Naive thymus-derived CD8-positive, alpha-beta T cell (primary cell): Measurements from ENCODE around the gene FAM89A. TPM values are rescaled to one million over a fixed set of nuclear protein-coding genes. Genes with fewer than 3 reads are reported as not detected.
"Not testable (repeated sequence)": the region's sequence is repeated elsewhere in the genome, so short reads cannot be mapped to it uniquely, and the experiment has no call there.

Source experiments
- ATAC-seq, 2 donors: fragments of 150-1000 bp; cut with Tn5 transposase in 1 of 2; sonication (Bioruptor Pico), chemical (Tn5 transposase) in 1 of 2; 1 replicate in 1 of 2; 2 replicates in 1 of 2; pipeline ENCODE4 v1.10.0; 2021; ENCODE audit warnings: mild to moderate bottlenecking in 2 of 2, moderate library complexity in 2 of 2
- POLR2A ChIA-PET: fragments of 350-600 bp; sonication (Branson Sonifier 250); formaldehyde crosslinking; loops from one replicate; lab custom pipeline; 2021; ENCODE audit warnings: antibody characterized with exemption; lab: Charles Lee
- DNase-seq, 10 donors: peaks; one replicate each; pipeline versions ENCODE4 v3.0.0 to v3.0.0-alpha.2; 2020 to 2022
- H3K27ac Mint-ChIP-seq, 10 donors: one replicate each; pipeline ENCODE4 v1.8.0; 2020 to 2022; ENCODE audit warnings: mild to moderate bottlenecking in 10 of 10, mixed read lengths in 10 of 10, moderate library complexity in 4 of 10, inconsistent platforms in 1 of 10
- H3K27me3 Mint-ChIP-seq, 5 donors: one replicate each; pipeline ENCODE4 v1.8.0; 2021 to 2022; ENCODE audit warnings: mixed read lengths in 5 of 5
- H3K36me3 Mint-ChIP-seq, 3 donors: one replicate each; pipeline ENCODE4 v1.8.0; 2020 to 2022; ENCODE audit warnings: mixed read lengths in 3 of 3, mild to moderate bottlenecking in 2 of 3, inconsistent platforms in 1 of 3
- H3K4me1 Mint-ChIP-seq, 4 donors: one replicate each; pipeline ENCODE4 v1.8.0; 2021 to 2022; ENCODE audit warnings: mixed read lengths in 4 of 4
- H3K4me3 Mint-ChIP-seq, 10 donors: one replicate each; pipeline ENCODE4 v1.8.0; 2020 to 2022; ENCODE audit warnings: mild to moderate bottlenecking in 10 of 10, mixed read lengths in 10 of 10, moderate library complexity in 6 of 10, inconsistent platforms in 1 of 10
- H3K9me3 Mint-ChIP-seq, 9 donors: one replicate each; pipeline ENCODE4 v1.8.0; 2020 to 2022; ENCODE audit warnings: mixed read lengths in 9 of 9, mild to moderate bottlenecking in 3 of 9, inconsistent platforms in 1 of 9, moderate library complexity in 1 of 9
- polyA plus RNA-seq, 3 donors: library from polyadenylated mRNA; unstranded; fragments of 300-500 nt; fragmentation: Illumina TruSeq; gene quantifications; one replicate each; pipeline ENCODE4 v1.2.3, GENCODE V29; 2021
- total RNA-seq, 8 experiments: library from RNA in 2 of 8; stranded (reverse) in 2 of 8; gene quantifications; one replicate each; pipeline ENCODE4 v1.2.3 and lab custom pipeline; 2021 to 2026

The FAM89A gene
- total and polyA plus RNA-seq, 5 experiments from 2014 or later, result 7.4 to 11.1 (median 9.3) TPM

DNA sequence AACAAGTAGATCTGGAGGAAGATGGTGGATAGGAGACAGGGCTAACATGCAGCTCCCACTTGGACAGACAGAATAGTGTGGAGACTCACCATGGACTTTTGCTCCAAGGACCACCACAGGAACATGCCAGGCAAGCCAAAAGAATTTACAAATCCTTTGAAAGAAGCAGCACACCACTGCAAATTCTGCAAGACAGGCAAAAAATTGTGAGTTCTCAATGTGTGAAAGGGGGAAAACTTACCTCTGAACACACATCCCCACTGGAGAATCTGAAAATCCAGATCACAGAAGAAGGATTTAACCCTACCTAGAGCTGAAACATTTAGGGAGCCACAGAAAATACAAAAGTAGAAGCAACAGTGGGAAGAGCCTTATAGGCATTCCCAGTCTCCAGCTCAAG lies 38.2 kb downstream of the FAM89A start:
- H3K4me1 Mint-ChIP-seq, result peaks cover 0 to 3% (median 0%) of the 10 kb centered on the region in 4 donors
- ATAC-seq (no peak), DNase-seq (no peak)
- no peak overlapping the region for H3K27ac Mint-ChIP-seq
- peaks cover 15 to 48% (median 38%) of the 10 kb centered on the region in 9 donors for H3K9me3 Mint-ChIP-seq
- H3K27me3 Mint-ChIP-seq, result no peaks in the 10 kb centered on the region
- H3K4me3 Mint-ChIP-seq, result no peak overlapping the region
- peaks cover 12 to 55% (median 52%) of the 10 kb centered on the region in 3 donors for H3K36me3 Mint-ChIP-seq
- POLR2A ChIA-PET, result interaction anchor here (0.7 kb wide), 1 partner anchor 11 kb away, joined by 3 read pairs; no protein-coding TSS in a partner anchor

DNA sequence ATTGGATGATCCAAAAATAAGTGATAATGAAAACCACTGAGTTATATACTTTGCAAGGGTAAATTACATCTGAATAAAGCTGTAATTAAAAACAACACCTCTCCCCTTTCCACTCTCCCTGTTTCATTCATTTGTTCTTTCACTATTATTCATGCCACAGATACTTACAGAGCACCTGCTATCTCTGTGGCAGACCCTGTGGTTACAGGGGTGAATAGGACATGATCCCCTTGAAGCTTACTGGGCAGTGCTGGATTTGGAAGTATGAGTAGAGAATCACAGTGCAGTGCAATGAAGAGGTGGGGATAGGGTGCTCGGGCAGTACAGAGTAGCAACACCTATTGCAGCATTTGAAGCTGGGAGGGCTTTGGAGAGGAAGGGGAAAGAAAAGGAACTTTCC lies 39.4 kb downstream of the FAM89A start:
- H3K27me3 Mint-ChIP-seq, result no peaks in the 10 kb centered on the region
- DNase-seq (no peak), ATAC-seq (no peak)
- peaks cover 17 to 44% (median 43%) of the 10 kb centered on the region in 3 donors for H3K36me3 Mint-ChIP-seq
- no peak overlapping the region for H3K27ac Mint-ChIP-seq
- peaks cover 6 to 35% (median 28%) of the 10 kb centered on the region in 9 donors for H3K9me3 Mint-ChIP-seq
- no peak overlapping the region for H3K4me3 Mint-ChIP-seq
- POLR2A ChIA-PET, result no interaction called here
- peaks cover 0 to 3% (median 0%) of the 10 kb centered on the region in 4 donors for H3K4me1 Mint-ChIP-seq

DNA sequence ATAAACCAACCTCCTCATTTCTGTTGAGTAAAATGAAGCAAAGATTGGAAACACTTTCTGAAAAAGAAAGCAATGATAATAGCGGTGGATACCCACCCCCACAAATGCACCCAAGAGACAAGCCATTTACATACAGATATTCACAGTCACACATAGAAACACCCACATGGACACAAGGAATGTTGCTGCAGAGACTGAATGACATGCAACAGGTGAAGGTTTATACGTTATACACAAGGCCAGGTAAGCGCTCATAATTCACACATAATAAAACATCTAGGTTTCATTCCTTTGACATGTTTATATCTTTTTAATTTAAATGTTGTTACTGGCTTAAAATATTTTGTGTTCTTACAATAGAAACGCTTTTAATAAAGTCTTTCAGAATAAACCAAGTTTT lies 39.9 kb downstream of the FAM89A start:
- DNase-seq (no peak), ATAC-seq (no peak)
- peaks cover 0 to 3% (median 0%) of the 10 kb centered on the region in 4 donors for H3K4me1 Mint-ChIP-seq
- no peak overlapping the region for H3K4me3 Mint-ChIP-seq
- peaks cover 22 to 41% (median 38%) of the 10 kb centered on the region in 3 donors for H3K36me3 Mint-ChIP-seq
- H3K27me3 Mint-ChIP-seq, result no peaks in the 10 kb centered on the region
- POLR2A ChIA-PET, result no interaction called here
- H3K27ac Mint-ChIP-seq, result no peak overlapping the region
- H3K9me3 Mint-ChIP-seq, result peaks cover 5 to 31% (median 23%) of the 10 kb centered on the region in 9 donors

DNA sequence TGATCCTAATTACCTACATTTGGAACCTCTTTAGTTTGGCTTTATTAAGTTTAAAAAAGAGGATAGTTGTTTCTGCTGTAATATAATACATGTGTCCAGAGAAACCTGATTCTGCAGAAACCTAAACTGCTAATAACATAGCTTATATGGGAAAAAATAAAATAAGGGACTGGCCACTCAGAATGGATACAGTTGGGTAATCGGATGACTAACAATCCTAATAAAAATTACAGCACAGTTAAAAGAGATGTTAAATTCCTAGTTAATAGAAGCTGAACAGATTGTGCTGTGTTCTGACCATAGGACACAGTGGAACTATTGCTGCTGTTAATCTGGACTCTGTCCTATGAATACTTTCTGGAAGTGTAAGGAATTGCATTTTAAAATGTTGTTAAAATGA lies 45.2 kb downstream of the FAM89A start:
- H3K9me3 Mint-ChIP-seq, result no peaks in the 10 kb centered on the region
- no peak for ATAC-seq
- H3K4me1 Mint-ChIP-seq, result peaks cover 0 to 6% (median 5%) of the 10 kb centered on the region in 4 donors
- POLR2A ChIA-PET, result no interaction called here
- DNase-seq, result no peak
- H3K27ac Mint-ChIP-seq, result no peak overlapping the region
- H3K36me3 Mint-ChIP-seq, result peaks cover 13 to 46% (median 28%) of the 10 kb centered on the region in 3 donors
- H3K4me3 Mint-ChIP-seq, result no peak overlapping the region
- no peaks in the 10 kb centered on the region for H3K27me3 Mint-ChIP-seq

DNA sequence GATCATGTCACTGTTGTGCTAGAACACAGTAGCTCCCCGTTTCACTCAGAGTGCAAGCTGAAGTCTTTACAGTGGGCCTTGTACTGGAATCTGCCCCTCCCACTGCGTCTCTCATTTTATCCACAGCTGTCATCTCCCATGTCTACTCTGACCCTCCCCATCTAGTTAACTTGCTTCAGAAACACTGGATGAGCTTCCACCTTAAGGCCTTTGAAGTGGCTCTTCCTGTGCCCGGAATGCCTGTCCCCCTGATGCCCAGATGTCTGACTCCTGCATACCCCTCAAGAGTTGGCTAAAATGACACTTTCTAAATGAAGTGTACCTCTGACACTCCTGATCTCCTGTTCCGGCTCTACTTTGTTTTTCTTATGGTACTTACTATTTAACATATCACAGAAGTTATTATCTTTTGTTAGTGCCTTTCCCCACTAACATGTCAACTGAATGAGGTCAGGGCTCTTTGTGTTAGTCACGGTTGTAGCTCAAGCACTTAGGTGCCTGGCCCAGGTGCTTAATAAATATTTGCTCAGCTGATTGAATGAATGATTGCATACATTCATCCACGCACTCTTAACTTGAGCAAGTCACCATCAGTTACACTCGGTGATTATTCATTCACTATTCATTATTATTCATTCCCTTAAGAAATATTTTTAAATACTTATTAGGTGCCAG lies 47.8 kb downstream of the FAM89A start:
- no peaks in the 10 kb centered on the region for H3K27me3 Mint-ChIP-seq
- POLR2A ChIA-PET, result no interaction called here
- ATAC-seq (no peak), DNase-seq (no peak)
- H3K9me3 Mint-ChIP-seq, result no peaks in the 10 kb centered on the region
- H3K27ac Mint-ChIP-seq, result peak overlapping the region in 2 of 10 donors; percentile 20 to 27
- peaks cover under 1 to 57% (median 14%) of the 10 kb centered on the region in 3 donors for H3K36me3 Mint-ChIP-seq
- H3K4me3 Mint-ChIP-seq, result no peak overlapping the region
- H3K4me1 Mint-ChIP-seq, result peaks cover 4 to 10% (median 5%) of the 10 kb centered on the region in 4 donors

DNA sequence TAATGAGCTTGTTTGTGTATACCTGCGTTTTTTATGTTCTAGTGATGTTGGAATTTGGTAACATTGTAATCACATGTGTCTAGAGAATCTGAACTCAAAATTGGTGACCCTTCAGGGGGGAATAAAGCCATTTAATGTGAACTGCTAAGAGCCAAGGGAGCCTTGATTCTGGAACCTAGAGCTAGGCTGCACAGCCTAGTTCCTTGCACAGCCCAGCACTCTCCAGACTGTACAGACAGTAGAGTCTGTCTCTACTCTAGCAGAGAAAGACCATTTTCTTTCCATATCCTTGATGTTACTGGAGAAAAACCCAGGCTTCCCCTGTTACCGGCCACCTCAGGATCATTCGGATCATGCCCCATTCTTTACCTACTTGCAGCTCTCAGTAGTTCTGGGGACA lies 52.6 kb downstream of the FAM89A start:
- ATAC-seq (no peak), DNase-seq (no peak)
- H3K9me3 Mint-ChIP-seq, result no peaks in the 10 kb centered on the region
- no peaks in the 10 kb centered on the region for H3K27me3 Mint-ChIP-seq
- H3K27ac Mint-ChIP-seq, result no peak overlapping the region
- H3K4me1 Mint-ChIP-seq, result peaks cover 14 to 29% (median 18%) of the 10 kb centered on the region in 4 donors
- peaks cover 0 to 63% (median 17%) of the 10 kb centered on the region in 3 donors for H3K36me3 Mint-ChIP-seq
- POLR2A ChIA-PET, result no interaction called here
- H3K4me3 Mint-ChIP-seq, result no peak overlapping the region

DNA sequence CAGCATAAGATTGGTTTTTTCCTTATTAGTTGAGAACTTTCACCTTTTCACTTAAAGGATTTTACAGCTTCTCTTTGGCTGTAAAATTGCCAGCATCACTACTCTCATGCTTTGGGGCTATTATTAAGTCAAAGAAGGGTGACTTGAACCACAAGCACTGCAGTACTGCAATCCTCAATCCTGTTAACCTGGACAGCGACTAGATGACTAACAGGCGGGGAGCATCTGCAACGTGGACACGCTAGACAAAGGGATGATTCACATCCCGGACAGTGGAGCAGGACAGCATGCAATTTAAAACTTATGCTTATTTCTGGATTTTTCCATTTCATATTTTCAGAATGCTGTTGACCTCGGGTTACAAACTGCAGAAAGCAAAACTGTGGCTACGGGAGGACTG lies 53.1 kb downstream of the FAM89A start:
- Mint-ChIP-seq H3K9me3 (no peaks in the 10 kb centered on the region), H3K27ac (no peak overlapping the region), H3K27me3 (no peaks in the 10 kb centered on the region), H3K4me1 (peaks cover 14 to 29% (median 18%) of the 10 kb centered on the region in 4 donors), H3K4me3 (no peak overlapping the region), H3K36me3 (peaks cover 0 to 59% (median 13%) of the 10 kb centered on the region in 3 donors)
- ATAC-seq, result no peak
- POLR2A ChIA-PET, result no interaction called here
- no peak for DNase-seq

DNA sequence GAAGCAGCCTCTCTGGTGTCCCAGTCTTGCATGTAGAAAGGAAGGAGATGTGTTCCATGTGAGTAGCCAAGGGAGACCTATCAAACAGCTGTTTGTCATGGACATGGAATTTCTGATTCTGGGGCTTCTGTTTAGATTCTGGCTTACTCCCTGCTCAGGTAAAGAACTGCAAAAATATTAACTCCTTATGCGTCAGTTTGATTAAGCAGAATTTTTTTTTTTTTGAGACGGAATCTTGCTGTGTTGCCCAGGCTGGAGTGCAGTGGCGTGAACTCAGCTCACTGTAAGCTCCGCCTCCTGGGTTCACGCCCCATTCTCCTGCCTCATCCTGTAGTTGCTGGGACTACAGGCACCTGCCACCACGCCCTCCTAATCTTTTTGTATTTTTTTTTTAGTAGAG lies 54.3 kb downstream of the FAM89A start:
- peaks cover 0 to 47% (median 7%) of the 10 kb centered on the region in 3 donors for H3K36me3 Mint-ChIP-seq
- no peaks in the 10 kb centered on the region for H3K9me3 Mint-ChIP-seq
- no peak overlapping the region for H3K4me3 Mint-ChIP-seq
- H3K4me1 Mint-ChIP-seq, result peaks cover 13 to 26% (median 15%) of the 10 kb centered on the region in 4 donors
- DNase-seq (no peak), ATAC-seq (no peak)
- POLR2A ChIA-PET, result interaction anchor here (0.7 kb wide), 1 partner anchor 188 kb away, joined by 3 read pairs; no protein-coding TSS in a partner anchor
- no peaks in the 10 kb centered on the region for H3K27me3 Mint-ChIP-seq
- peak overlapping the region in 1 of 10 donors; percentile 55 for H3K27ac Mint-ChIP-seq

DNA sequence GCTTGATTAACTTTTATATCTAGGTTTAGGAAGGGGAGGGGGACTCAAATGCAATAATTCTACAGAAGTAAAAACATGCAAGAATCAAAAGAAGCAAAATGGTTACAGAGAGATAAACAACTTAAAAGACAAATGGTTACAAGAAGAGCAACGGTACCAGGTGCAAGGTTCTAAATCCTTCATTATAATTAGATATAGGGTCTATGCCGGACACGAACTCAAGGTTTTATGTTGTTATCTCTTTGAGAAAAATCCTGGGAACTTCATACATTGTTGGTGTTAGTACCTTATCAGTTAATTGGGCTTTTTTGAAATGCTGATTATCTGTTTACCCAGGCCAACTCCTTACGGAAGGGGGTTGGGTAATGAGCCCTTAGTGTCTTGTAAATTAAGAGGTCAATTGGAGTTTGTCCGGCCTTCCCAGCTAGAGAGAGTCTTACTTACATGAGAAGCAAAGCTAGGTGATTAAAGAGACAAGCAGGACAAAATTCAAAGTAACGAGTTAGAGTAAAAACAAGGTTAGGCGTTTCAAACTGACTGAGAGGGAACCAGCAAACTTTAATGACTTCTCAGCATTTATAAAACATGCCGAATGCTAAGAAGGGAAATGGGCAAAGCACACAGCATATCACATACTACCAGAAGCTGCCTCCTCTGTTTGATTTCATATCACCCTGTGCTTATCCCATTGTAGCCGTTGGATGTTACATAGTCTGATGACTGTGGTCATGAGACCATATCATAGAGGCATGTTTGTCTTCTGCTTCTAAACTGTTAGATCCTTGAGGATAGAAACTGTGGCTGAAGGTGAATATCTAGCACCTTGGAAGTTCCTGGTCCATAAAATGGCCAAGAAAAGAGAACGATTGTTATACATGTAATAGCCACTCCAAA lies 55.2 kb downstream of the FAM89A start:
- H3K4me3 Mint-ChIP-seq, H3K27me3 Mint-ChIP-seq, H3K9me3 Mint-ChIP-seq: not testable (repeated sequence)

DNA sequence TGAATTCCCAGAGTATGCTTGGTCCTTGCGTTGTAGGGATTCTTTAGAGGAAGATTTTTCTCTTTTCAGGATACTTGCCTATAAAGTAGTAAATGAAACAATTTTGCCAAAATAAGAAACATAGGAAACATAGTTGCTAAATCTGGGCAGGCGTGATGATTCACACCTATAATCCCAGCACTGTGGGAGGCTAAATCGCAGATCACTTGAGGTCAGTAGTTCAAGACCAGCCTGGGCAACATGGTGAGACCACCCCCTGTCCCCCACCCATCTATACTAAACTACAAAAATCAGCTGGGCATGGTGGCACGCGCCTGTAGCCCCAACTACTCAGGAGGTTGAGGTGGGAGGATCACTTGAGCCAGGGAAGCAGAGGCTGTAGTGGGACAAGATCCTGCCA lies 56.2 kb downstream of the FAM89A start:
- Mint-ChIP-seq H3K4me1 (peaks cover 13 to 28% (median 21%) of the 10 kb centered on the region in 4 donors), H3K27me3 (no peaks in the 10 kb centered on the region), H3K36me3 (peaks cover 0 to 33% (median 7%) of the 10 kb centered on the region in 3 donors), H3K9me3 (no peaks in the 10 kb centered on the region), H3K27ac (peak overlapping the region in 1 of 10 donors; percentile 28), H3K4me3 (no peak overlapping the region)
- no peak for ATAC-seq
- POLR2A ChIA-PET, result no interaction called here
- DNase-seq, result no peak

More for the DNA sequence above, 55.2 kb downstream of the FAM89A start:
- Mint-ChIP-seq H3K27ac (peak overlapping the region in 5 of 10 donors; percentile 6 to 55 (median 24)), H3K4me1 (peaks cover 13 to 26% (median 17%) of the 10 kb centered on the region in 4 donors), H3K36me3 (peaks cover 0 to 40% (median 7%) of the 10 kb centered on the region in 3 donors)
- not testable (repeated sequence) for ATAC-seq, DNase-seq
- POLR2A ChIA-PET, result interaction anchor here (0.7 kb wide), 1 partner anchor 189 kb away, joined by 3 read pairs; no protein-coding TSS in a partner anchor

DNA sequence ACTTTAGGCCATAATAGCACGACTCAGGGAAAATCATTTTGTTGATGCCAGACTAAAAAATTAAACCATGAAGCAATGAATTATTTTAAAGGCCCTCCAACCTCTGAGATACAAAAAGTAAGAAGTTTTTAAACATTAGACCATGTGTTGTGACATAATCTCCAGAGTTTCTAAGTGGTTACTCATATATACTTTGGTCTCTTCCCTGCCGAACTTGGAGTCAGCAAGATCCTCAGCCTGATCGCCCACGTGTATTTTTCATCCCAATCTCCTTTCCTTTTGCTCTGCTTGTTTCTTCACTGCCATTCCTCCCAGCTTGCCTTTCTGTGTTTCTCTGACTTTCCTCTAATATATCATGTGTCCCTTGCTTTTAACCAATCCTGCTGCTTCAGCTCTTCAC lies 57.4 kb downstream of the FAM89A start:
- peaks cover 0 to 30% (median 7%) of the 10 kb centered on the region in 3 donors for H3K36me3 Mint-ChIP-seq
- H3K4me1 Mint-ChIP-seq, result peaks cover 14 to 32% (median 22%) of the 10 kb centered on the region in 4 donors
- DNase-seq (no peak), ATAC-seq (no peak)
- H3K27ac Mint-ChIP-seq, result no peak overlapping the region
- H3K4me3 Mint-ChIP-seq, result no peak overlapping the region
- H3K27me3 Mint-ChIP-seq, result no peaks in the 10 kb centered on the region
- POLR2A ChIA-PET, result interaction anchor here (1.4 kb wide), 1 partner anchor 10 kb away, joined by 5 read pairs; no protein-coding TSS in a partner anchor
- no peaks in the 10 kb centered on the region for H3K9me3 Mint-ChIP-seq

DNA sequence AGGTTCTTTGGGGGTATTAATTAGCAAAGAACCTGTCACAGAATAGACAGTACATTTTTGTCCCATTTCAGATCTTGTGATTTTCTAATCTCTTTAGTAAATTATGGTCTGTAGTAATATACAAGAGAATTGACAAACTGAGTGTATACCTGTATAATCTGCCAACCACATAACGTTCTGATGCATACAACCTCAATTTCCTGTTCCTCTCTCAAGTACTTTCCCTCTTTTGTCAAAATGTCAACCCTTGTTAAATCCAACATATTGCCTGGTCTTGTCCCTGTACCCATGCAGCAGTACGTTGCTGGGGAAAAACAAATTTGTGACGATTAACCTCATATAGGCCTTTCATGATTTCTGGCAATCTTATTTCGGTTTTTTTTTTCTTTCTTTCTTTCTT lies 60.1 kb downstream of the FAM89A start:
- POLR2A ChIA-PET, result interaction anchor here (1.7 kb wide), 1 partner anchor 57 kb away, joined by 5 read pairs; no protein-coding TSS in a partner anchor
- Mint-ChIP-seq H3K9me3 (no peaks in the 10 kb centered on the region), H3K4me3 (peak overlapping the region in 3 of 10 donors; percentile 96 to 97 (median 97)), H3K27me3 (no peaks in the 10 kb centered on the region), H3K36me3 (peaks cover 0 to 22% (median 2%) of the 10 kb centered on the region in 3 donors), H3K4me1 (peaks cover 29 to 36% (median 33%) of the 10 kb centered on the region in 4 donors), H3K27ac (peak overlapping the region in 6 of 10 donors; percentile 92 to 98 (median 96))
- DNase-seq, result peak in 3 of 10 donors; percentile 7 to 37 (median 29)
- peak in 1 of 2 donors; percentile 17 for ATAC-seq
